ENCODE measurements around the gene TAB2. TPM values are rescaled to one million over a fixed set of nuclear protein-coding genes. Genes with fewer than 3 reads are reported as not detected.

The TAB2 gene
- total and polyA plus RNA-seq, 9 of the 15 experiments (the other 6 are each of a cell fraction or from before 2014, with no cell fraction given) = 9.1 to 38.3 (median 18.6) TPM

- no peaks in the 10 kb centered on the region for H3K9me3 ChIP-seq (replicated peaks; ENCODE audit: control insufficient read depth, insufficient read depth, low read depth, low read length)
- H3K9me1 ChIP-seq (ENCODE audit: control insufficient read depth, insufficient read depth, low read length) = no peaks in the 10 kb centered on the region
- TF ChIP-seq SIN3B (IDR thresholded peaks at IDR 0.05; ENCODE audit: low read depth) (no peak), ARID3A (IDR thresholded peaks at IDR 0.05; ENCODE audit: borderline replicate concordance, low read depth, low read length) (no peak), KHSRP (IDR thresholded peaks at IDR 0.05) (no peak), ZNF740 (CRISPR knock-in tag; IDR thresholded peaks at IDR 0.05) (no peak), ZNF740 (tag; IDR thresholded peaks at IDR 0.05) (no peak), ELF2 (CRISPR knock-in tag; IDR thresholded peaks at IDR 0.05) (no peak), ZNF512 (tag; IDR thresholded peaks at IDR 0.05) (no peak), SIRT6 (IDR thresholded peaks at IDR 0.05; ENCODE audit: low read depth, low read length) (no peak), SIN3A (IDR thresholded peaks at IDR 0.05; ENCODE audit: borderline replicate concordance in 2 of 2, control insufficient read depth in 1 of 2, low read depth in 2 of 2, low read length in 2 of 2) (no peak), ZNF695 (CRISPR knock-in tag; IDR thresholded peaks at IDR 0.05) (no peak), ZNF778 (CRISPR knock-in tag; IDR thresholded peaks at IDR 0.05) (no peak), NR2F6 (CRISPR knock-in tag; IDR thresholded peaks at IDR 0.05) (no peak), PKNOX1 (IDR thresholded peaks at IDR 0.05) (no peak), HNRNPK (IDR thresholded peaks at IDR 0.05; ENCODE audit: low read depth, low read length, poor library complexity, severe bottlenecking) (no peak), ZNF395 (CRISPR knock-in tag; IDR thresholded peaks at IDR 0.05) (no peak)
- no peak overlapping the region for H3K9ac ChIP-seq (ENCODE audit: insufficient read depth in 1 of 2, low read depth in 2 of 2, low read length in 2 of 2)
- BruUV-seq (replicated peaks) = no TSS peak
- H2AFZ ChIP-seq (ENCODE audit: low read depth, low read length) = no peak overlapping the region
- DNase-seq (ENCODE audit: extremely low read depth in 1 of 4, low spot score in 3 of 4) = no peak
- peaks cover 29% of the 10 kb centered on the region; the same call in 2 of the 3 replicates for H3K36me3 ChIP-seq (ENCODE audit: control insufficient read depth, insufficient read depth, low read length)
- H3K27ac ChIP-seq (ENCODE audit: extremely low read depth, low read depth, low read length) = no peak overlapping the region
- POLR2A ChIA-PET = interaction anchor here (0.7 kb wide), 1 partner anchor 21 kb away, joined by 3 read pairs; no protein-coding TSS in a partner anchor
- no peaks in the 10 kb centered on the region for H3K4me1 ChIP-seq (replicated peaks in 1 of 2; ENCODE audit: control insufficient read depth in 2 of 2, insufficient read depth in 2 of 2, low read length in 2 of 2)
- H3K4me3 ChIP-seq = no peak overlapping the region
- in situ Hi-C loops (cut with MboI) = no loop called here
- ATAC-seq = no peak
- no peaks in the 10 kb centered on the region for H3K27me3 ChIP-seq (ENCODE audit: control insufficient read depth in 2 of 2, insufficient read depth in 2 of 2, low read length in 2 of 2)
- no peak overlapping the region for H3K4me2 ChIP-seq (ENCODE audit: insufficient read depth, low read length)
- FAIRE-seq = no peak
- intact Hi-C loops (cut with micrococcal nuclease) = no loop called here
- H3K79me2 ChIP-seq (ENCODE audit: control insufficient read depth, insufficient read depth, low read length) = peaks cover under 1% of the 10 kb centered on the region; the same call in 1 of the 3 replicates
- 91% methylated on average over 6 of the region's 6 CpGs for WGBS (ENCODE audit: insufficient coverage, low coverage, missing lambda C conversion rate)
- CTCF ChIA-PET (ENCODE audit: low intra/inter-chr PET ratio) = no interaction called here
- no peaks in the 10 kb centered on the region for H4K20me1 ChIP-seq (replicated peaks; ENCODE audit: control insufficient read depth, insufficient read depth, low read length)
These were observed 79.9 kb downstream of the TAB2 start for GRCh38 chr6:149397384-149397783.
